ENCODE data around the gene S1PR1.
"Not testable (repeated sequence)": the region's sequence is repeated elsewhere in the genome, so short reads cannot be mapped to it uniquely, and the experiment has no call there.

Gene S1PR1

DNA sequence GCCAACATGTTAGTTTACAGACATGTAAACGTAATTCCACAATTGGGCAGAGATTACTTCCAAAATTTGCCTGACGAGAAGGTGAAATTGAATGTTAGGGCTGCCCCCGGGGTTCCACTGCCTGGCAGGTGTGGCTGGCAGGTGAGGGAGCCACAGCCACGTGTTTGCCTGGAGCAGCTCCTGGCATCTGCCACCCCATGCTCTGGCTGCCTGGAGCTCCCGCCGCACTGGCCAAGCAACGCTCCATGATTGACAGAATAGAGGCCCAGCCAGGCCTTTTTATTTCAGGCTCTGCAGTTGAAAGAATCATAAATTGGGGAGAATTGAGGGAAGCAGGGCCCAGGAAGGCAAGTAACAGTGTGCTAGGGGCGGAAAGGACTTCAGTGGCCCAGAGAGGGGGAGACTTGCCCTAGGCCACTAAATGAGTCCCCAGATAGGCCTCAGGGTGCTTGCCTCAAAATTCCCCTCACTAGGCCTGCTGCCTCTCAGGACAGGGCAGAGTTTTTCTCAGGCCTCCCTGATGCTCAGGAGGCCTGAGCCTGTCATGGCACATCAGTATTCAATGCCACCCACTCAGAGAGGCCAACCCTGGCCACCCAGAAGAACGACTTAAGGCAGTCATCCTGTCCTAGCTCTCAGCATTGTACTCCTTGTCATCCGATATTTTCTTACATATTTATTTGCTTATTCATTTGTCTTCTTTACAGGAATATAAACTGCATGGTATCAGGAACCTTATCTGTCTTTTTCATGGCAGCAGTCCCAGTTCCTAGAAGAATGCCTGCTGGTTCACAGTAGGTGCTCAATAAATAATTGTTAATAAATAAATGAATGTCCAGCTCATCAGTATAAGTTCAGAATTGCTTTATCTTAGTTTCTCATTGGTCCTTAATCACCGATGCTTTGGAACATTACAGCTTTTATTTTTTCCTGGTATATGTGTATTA, 16.6 kb upstream of the S1PR1 start:
- DNase-seq (ENCODE audit: low spot score), result no peak

DNA sequence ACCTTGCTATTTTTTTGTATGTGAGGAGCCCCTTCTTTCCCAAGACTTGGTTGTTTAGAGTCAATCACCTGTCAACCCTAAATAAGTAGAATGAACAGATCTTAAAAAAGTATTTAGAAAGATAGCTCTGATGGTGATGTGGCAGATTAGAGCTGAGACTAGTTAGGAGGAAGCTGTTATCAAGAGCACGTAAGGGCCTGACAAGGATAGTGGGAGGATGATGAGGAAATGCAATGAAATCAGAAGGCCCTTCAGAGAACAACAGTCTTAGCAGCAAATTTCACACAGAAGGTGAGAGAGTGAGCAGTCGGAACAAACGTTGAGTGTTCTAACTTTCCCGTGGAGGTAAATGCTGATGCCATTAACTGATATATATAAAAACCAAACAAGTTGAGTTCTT, 15.9 kb upstream of the S1PR1 start:
- no peak for DNase-seq (ENCODE audit: low spot score)

DNA sequence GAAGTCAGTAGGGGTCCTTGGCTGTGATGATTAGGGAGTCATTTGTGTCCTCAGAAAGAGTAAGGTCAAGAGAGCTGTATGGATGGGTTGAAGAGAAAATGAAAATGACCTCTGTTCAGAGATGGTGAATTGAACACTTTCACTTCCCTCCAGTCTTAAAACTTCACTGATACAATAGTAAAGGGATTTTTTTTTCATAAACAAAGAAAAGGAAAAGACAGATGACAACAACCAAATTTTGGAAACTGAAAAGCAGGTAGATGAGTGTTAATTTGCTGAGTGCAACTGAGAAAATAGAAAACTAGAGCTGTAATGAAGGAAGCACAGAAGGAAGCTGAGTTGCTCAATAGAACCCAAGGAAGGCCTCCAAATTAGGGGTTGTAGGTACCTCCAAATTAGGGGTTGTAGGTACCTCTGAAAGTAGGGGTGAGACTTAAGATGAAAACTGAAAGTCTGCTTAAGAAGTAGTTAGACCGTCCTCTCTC, 14.8 kb upstream of the S1PR1 start:
- no peak for DNase-seq (ENCODE audit: low spot score)

DNA sequence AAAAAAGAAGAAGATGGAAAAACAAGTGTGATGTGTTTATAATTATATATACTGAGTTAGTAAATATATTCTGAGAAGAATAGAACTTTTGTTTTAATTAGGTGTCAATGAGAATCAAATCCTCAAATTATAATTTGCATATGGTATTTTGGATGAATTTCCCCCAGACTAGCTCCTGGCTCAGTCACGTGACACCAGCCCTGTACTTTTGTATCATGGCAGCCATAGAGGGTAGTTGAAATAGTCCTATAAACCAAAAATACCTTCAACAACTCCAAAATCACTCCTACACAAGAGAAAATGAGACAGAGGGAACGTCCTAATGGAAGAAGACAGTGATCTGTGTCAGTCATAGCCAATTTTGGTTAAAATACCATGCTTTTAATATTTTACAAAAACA, 9.0 kb upstream of the S1PR1 start:
- no peak for DNase-seq (ENCODE audit: low spot score)

DNA sequence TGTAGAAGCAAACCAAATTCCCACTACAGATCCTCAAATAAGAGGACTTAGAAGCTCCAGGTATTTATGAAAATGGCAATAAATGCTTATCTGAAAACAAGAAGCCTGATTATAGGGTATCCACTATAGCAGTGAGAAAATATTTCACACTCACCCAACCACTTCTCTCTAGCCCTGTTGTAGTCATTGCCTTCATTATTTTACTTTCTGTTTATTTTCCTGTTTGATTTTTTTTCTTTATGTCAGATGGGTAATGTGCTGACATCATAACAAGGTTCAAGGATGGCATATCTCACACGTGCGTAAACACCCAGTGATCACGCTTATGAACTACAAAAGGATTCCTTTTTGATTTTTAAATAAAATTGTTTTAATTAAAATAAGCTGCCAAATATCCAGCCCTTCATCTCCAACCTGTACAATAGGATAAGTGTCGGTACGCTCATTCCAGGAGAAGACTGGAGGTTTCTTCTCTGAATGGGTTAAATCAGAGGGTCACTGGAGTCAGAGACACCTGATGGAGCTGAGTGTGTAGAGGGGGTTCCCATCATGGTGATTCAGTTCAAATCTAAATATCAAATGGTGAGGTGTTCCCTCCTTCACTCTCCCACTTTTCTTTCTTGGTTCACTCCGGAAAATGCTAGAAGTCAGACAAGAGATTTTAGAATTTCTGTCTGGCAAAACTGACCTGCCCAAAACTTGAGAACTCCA, 8.2 kb upstream of the S1PR1 start:
- no peak for DNase-seq (ENCODE audit: low spot score)

DNA sequence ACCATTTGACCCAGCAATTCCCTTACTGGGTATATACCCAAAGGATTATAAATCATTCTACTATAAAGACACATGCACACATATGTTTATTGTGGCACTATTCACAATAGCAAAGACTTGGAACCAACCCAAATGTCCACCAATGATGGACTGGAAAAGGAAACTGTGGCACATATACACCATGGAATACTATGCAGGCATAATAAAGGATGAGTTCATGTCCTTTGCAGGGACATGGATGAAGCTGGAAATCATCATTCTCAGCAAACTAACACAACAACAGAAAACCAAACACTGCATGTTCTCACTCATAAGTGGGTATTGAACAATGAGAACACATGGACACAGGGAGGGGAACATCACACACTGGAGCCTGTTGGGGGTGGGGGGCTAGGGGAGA, 4.6 kb upstream of the S1PR1 start:
- not testable (repeated sequence) for DNase-seq (ENCODE audit: low spot score)

DNA sequence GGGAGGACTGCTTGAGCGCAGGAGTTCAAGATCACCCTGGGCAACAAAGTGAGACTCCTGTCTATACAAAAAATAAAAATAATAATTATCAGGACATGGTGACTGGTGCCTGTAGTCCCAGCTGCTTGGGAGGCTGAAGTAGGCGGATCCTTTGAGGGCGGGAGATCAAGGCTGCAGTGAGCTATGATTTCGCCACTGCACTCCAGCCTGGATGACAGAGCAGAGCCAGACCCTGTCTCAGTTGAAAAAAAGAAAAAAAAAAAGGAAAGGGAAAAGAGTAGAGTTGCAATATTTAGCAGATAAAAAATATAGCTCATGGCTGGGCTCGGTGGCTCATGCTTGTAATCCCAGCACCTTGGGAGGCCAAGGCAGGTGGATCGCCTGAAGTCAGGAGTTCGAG, 3.3 kb upstream of the S1PR1 start:
- DNase-seq (ENCODE audit: low spot score), result no peak

DNA sequence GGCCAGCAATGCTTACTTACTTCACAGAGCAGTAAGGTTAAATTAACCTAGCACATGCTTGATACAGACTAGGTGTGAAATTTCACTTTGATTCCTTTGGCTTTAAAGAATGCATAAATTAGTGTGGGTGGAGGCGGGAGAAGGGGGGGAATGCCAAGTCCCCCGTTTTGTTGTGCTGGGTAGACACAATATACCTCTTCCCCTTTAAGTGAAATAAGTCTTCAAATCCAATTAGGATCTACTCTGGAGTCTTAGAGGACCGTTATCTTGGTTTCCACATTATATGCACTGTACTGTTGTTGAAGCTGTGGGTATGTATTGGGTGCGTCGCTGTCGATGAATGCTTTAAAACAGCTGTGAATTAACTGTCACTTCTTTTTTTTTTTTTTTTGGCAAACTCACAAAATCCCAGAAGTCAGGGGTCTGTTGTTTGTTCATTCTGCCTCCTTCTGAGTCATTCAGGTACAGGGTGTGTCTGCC, 1.6 kb upstream of the S1PR1 start:
- no peak for DNase-seq (ENCODE audit: low spot score)

DNA sequence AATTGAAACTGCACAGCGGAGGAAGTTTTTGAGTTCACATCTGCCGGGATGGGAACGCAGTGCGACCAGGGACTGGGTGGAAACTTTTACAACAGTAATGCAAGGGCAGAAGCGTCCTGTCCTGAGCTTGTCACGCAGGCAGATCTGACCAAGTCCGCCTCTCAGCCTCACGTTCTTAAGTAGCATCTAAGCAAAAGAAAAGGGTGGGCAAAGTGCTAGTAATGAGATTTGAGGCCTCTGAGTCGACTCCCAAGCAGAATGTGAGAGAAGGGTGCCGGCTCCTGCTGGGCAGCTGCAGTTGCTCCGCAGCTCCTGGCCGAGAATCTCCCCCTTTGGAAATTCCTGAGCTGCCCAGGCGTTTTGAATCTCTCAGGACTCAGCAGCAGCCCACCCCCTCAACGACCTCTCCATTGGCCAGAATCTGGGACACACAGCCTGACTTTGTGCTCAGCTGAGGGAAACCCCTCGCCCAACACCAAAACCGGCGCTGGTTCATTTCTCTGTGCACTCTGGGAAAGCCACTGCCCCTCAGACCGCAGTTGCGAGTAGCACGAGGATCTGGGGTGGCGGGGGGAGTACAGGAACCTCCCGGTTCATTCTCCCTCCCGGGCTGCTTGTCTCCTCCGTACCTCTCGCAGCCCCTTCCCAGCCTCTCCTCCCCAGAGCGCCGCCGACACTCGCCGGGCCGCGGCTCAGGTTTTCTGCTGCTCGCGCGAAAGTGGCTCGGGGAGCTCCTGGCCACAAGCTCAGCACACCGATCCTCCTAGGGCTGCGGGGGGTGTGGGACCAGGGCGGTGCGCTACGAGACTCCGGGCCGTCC, 913 bp upstream of the S1PR1 start:
- no peak for DNase-seq (ENCODE audit: low spot score)

DNA sequence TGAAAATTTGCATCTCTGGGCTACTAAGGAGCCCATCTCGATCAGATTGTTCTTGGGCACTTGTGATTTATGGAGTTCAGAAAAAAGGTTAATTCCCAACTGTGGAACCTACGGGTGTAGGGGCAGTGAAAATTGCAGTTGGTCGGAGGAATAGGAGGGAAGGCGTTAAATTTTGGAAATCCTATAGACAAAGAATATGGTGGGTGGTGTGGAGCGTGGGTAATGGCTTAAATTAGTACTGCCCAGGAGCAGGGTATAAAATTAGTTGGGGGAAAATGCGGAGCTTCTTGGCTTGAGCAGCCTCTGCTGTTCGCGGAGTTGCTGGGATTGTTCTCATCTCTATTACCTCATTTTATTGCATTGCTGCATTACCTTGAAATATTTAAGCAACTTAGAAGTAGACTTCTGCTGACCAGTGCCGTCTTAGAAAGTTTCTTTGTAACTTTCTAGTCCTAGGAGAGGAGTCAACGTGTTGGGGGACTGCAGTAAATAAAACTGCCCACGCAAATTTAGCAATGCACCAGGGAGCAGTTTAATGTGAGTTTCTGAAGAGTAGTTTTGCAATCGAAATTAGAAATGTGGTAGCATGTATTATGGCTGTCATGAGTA, 514 bp downstream of the S1PR1 start:
- no peak for DNase-seq (ENCODE audit: low spot score)

DNA sequence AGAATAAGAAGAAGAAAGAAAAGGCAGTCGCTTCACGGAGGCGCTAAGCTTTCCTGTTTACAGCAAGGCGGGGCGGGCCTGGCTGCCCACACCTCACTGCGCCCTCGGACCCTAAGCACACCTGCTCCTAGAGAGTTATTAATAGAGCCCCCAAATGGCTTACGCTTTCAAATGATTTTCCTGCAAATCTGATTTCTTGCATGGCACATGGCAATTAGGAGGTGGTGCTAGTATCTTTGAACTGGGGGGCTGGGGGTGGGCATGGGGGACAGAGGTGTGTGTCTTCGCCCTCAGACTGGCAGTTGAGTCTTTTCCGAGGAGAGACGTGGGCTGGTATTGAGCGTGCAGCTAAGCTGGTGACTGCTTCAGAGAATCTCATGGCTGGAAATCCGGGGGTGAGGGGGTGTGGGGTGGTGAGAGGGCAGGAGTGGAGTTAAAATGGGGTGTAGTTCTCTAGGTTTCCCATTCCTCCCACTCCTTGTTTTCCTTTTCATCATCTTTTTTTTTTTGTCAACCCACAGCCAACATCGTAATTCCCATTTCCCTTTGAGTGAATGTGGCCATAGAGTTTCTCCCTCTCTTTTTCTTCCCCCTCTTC, 1.3 kb downstream of the S1PR1 start:
- no peak for DNase-seq (ENCODE audit: low spot score)

DNA sequence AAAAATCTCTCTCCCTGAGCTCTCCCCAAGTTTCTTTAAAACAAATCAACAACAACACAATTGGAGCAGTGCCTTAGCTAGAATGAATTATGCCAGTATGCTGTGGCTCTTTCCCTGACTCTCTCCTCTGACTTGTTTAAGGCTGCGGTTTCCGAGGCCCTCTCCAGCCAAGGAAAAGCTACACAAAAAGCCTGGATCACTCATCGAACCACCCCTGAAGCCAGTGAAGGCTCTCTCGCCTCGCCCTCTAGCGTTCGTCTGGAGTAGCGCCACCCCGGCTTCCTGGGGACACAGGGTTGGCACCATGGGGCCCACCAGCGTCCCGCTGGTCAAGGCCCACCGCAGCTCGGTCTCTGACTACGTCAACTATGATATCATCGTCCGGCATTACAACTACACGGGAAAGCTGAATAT, 1.9 kb downstream of the S1PR1 start:
- DNase-seq (ENCODE audit: low spot score), result peak; percentile 67

DNA sequence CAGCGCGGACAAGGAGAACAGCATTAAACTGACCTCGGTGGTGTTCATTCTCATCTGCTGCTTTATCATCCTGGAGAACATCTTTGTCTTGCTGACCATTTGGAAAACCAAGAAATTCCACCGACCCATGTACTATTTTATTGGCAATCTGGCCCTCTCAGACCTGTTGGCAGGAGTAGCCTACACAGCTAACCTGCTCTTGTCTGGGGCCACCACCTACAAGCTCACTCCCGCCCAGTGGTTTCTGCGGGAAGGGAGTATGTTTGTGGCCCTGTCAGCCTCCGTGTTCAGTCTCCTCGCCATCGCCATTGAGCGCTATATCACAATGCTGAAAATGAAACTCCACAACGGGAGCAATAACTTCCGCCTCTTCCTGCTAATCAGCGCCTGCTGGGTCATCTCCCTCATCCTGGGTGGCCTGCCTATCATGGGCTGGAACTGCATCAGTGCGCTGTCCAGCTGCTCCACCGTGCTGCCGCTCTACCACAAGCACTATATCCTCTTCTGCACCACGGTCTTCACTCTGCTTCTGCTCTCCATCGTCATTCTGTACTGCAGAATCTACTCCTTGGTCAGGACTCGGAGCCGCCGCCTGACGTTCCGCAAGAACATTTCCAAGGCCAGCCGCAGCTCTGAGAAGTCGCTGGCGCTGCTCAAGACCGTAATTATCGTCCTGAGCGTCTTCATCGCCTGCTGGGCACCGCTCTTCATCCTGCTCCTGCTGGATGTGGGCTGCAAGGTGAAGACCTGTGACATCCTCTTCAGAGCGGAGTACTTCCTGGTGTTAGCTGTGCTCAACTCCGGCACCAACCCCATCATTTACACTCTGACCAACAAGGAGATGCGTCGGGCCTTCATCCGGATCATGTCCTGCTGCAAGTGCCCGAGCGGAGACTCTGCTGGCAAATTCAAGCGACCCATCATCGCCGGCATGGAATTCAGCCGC, 2.5 kb downstream of the S1PR1 start:
- DNase-seq (ENCODE audit: low spot score), result no peak

DNA sequence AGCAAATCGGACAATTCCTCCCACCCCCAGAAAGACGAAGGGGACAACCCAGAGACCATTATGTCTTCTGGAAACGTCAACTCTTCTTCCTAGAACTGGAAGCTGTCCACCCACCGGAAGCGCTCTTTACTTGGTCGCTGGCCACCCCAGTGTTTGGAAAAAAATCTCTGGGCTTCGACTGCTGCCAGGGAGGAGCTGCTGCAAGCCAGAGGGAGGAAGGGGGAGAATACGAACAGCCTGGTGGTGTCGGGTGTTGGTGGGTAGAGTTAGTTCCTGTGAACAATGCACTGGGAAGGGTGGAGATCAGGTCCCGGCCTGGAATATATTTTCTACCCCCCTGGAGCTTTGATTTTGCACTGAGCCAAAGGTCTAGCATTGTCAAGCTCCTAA, 3.2 kb downstream of the S1PR1 start:
- DNase-seq (ENCODE audit: low spot score), result no peak

DNA sequence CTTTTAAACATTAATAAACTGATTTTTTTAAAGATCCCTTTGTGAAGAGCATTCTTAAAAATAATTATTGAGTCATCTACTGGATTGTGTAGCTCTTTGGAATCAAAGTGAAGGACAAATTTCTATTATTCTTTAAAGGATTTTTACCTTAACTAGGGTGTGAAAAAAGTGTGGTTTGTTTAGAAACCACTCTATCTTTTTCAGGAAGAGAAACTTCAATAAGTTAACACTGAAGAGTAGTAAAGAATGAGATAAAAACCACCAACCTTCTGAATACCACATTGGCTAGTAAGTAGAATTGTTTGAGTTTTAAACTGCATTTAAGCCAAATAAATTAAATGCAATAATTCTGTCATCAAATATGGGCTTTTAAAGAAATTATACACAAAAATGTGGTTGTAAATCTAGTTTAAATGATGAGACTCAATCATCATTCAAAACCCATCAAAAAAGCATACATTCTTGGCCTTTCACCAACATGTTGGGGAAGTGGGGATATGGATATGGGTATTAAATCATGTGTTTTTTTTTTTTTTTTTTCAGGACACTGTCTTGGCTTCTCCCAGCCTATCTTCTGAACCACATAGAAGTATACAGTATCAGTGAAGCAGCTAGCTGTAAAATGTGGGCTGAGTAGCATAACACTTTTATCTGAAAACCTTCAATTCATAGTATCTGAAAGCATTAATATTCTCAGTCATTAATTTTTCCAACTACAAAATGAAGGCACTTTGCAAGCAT, 4.8 kb downstream of the S1PR1 start:
- DNase-seq (ENCODE audit: low spot score), result no peak

DNA sequence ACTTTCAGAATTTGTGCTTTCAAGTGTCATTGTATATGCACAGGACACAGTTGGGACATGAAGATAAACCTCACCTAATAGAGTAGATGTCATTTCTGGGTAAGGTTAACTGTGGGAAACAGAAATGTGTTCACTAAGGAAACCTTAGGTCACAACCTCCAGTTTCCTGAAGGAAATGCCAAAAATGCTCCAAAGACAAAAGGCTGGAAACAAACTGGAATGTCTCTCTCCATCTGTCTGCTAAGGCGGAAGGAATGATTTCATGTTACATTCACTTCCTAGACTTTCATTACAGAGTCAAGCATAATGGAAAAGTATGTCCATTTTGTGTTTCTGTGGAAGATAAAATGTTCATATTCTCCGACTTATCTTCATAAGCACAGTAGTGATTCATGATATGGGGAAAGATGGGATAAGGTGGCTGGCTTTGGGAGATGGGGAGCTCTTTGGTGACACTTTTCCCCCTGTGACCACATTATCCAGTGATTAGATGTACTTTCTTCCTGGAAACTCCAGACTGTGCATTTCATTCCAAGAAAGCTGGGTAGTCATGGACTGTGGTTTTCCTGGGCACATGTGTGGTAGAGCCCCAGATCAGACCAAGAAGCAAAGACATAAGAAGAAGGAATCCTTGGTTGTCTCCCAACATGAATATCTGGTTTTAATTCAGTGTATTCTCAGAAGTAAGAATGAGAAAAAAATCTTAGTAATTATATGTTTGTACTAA, 5.7 kb downstream of the S1PR1 start:
- DNase-seq (ENCODE audit: low spot score), result no peak

DNA sequence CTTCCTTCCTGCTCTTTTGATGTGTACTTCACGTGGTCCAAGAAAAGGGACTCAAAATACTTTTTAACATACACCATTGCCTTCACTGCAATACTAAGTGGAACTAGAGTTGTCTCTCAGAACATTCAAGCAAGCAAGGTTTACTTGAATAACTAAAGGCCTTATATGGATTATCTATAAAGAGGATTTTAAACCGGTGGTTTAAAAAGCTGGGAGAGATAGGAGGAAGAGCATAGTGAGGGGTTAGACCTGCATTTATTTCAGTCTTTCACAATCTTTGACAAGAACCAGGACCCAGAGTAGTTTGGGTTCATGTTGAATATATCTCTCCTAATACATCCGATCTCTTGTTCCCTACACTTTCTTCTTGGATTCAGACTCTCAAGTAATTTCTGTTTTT, 6.9 kb downstream of the S1PR1 start:
- DNase-seq (ENCODE audit: low spot score), result no peak

DNA sequence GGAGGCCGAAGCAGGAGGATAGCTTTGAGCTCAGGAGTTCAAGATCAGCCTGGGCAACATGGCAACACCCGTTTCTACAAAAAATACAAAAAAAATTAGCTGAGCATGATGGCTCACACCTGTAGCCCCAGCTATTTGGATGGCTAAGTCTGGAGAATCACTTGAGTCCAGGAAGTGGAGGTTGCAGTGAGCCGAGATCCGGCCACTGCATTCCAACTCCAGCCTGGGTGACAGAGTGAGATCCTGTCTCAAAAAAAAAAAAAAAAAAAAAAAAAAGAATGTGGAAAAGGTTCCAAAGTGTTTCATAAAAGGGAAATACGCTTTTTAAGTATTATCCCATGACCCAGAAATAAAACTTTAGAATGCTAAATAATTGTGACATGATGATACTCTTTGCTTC, 8.0 kb downstream of the S1PR1 start:
- no peak for DNase-seq (ENCODE audit: low spot score)

Data from hematopoietic multipotent progenitor cell treated with erythropoietin and hydrocortisone succinate and interleukin-3 and kit ligand, for 17 days (in vitro differentiated cells).